Keratinocyte (primary cell): Measurements from ENCODE around the gene OLR1. TPM values are rescaled to one million over a fixed set of nuclear protein-coding genes. Genes with fewer than 3 reads are reported as not detected.

Experiments used
- DNase-seq: peaks from one replicate; pipeline ENCODE4 v3.0.0-alpha.2; 2011; ENCODE audit warnings: low read depth, missing footprints, low spot score
- FAIRE-seq: peaks from 2 replicates; lab custom pipeline; 2011; peaks lifted over from hg19 to GRCh38; lab: Jason Lieb, UNC
- H2AFZ ChIP-seq: 2 replicates; pipeline ENCODE4 v1.6.0; 2012; ENCODE audit warnings: low read length, control low read depth, inconsistent platforms; ENCODE audit not compliant: control insufficient read depth
- H3K27ac ChIP-seq: 2 replicates; pipeline ENCODE4 v1.5.1; 2011; ENCODE audit warnings: low read length; ENCODE audit not compliant: control insufficient read depth, insufficient read depth
- H3K27me3 ChIP-seq: 3 replicates; pipeline ENCODE4 v1.6.0; 2011; ENCODE audit warnings: low read length; ENCODE audit not compliant: control insufficient read depth, insufficient read depth; ENCODE audit errors: extremely low read depth
- H3K36me3 ChIP-seq, 2 experiments: 2 replicates in 1 of 2; 3 replicates in 1 of 2; pipeline ENCODE4 v1.5.1; 2011; ENCODE audit warnings: low read length in 2 of 2, mild to moderate bottlenecking in 1 of 2; ENCODE audit not compliant: control insufficient read depth in 2 of 2, insufficient read depth in 2 of 2; ENCODE audit errors: extremely low read depth in 1 of 2
- H3K4me1 ChIP-seq: 3 replicates; pipeline ENCODE4 v1.5.1; 2011; ENCODE audit warnings: low read length; ENCODE audit not compliant: control insufficient read depth, insufficient read depth; ENCODE audit errors: extremely low read depth
- H3K4me2 ChIP-seq: 3 replicates; pipeline ENCODE4 v1.6.0; 2011; ENCODE audit warnings: low read depth, low read length; ENCODE audit not compliant: control insufficient read depth, insufficient read depth; ENCODE audit errors: extremely low read depth
- H3K4me3 ChIP-seq, 3 experiments: fragments of 200-600 bp in 1 of 3; sonication (generic) in 1 of 3; 2 replicates in 2 of 3; 3 replicates in 1 of 3; pipeline ENCODE4 v1.5.1; 2011 to 2016; ENCODE audit warnings: low read length in 3 of 3, mild to moderate bottlenecking in 3 of 3, control low read depth in 2 of 3, inconsistent platforms in 1 of 3, low read depth in 1 of 3, mixed read lengths in 1 of 3, mixed run types in 1 of 3, moderate library complexity in 1 of 3; ENCODE audit not compliant: control insufficient read depth in 2 of 3, insufficient read depth in 2 of 3; ENCODE audit errors: extremely low read depth in 1 of 3
- H3K79me2 ChIP-seq: 2 replicates; pipeline ENCODE4 v1.6.0; 2012; ENCODE audit warnings: low read length; ENCODE audit not compliant: control insufficient read depth, insufficient read depth
- H3K9ac ChIP-seq: 3 replicates; pipeline ENCODE4 v1.6.0; 2011; ENCODE audit warnings: low read length; ENCODE audit not compliant: control insufficient read depth, insufficient read depth; ENCODE audit errors: extremely low read depth
- H3K9me1 ChIP-seq: 3 replicates; pipeline ENCODE4 v1.6.0; 2011; ENCODE audit warnings: low read length; ENCODE audit not compliant: control insufficient read depth, insufficient read depth; ENCODE audit errors: extremely low read depth
- H3K9me3 ChIP-seq: 2 replicates; pipeline ENCODE4 v1.5.1; 2012; ENCODE audit warnings: low read depth, low read length; ENCODE audit not compliant: control insufficient read depth
- H4K20me1 ChIP-seq: 3 replicates; pipeline ENCODE4 v1.6.0; 2011; ENCODE audit warnings: low read length; ENCODE audit not compliant: control insufficient read depth, insufficient read depth; ENCODE audit errors: extremely low read depth
- CTCF ChIP-seq, 3 experiments: IDR thresholded peaks in 1 of 3; conservative IDR thresholded peaks in 1 of 3; optimal IDR thresholded peaks in 1 of 3; 2 replicates in 2 of 3; 3 replicates in 1 of 3; pipeline versions ENCODE3 to v1.5.1; 2011; ENCODE audit warnings: low read length in 3 of 3, mild to moderate bottlenecking in 3 of 3, moderate library complexity in 2 of 3, control low read depth in 1 of 3, inconsistent platforms in 1 of 3; ENCODE audit not compliant: insufficient read depth in 2 of 3; ENCODE audit errors: extremely low read depth in 1 of 3
- EZH2 ChIP-seq: IDR thresholded peaks from one replicate; pipeline ENCODE4 v1.6.1; 2012; ENCODE audit warnings: inconsistent platforms, mild to moderate bottlenecking, low read length, moderate library complexity
- dilution Hi-C: fragments of 300-500 bp; cut with MboI; formaldehyde crosslinking; loops from one replicate; pipeline ENCODE4 v1.7.0; 2020; ENCODE audit warnings: low sequenced_read_pairs; ENCODE audit not compliant: extremely low pct_ligation_motif_present
- polyA plus RNA-seq, 5 experiments: library from polyadenylated mRNA; depleted of rRNA in 3 of 5; stranded (reverse) in 3 of 5; stranded (forward) in 1 of 5; unstranded in 1 of 5; fragments of >200 nt; gene quantifications; 1 replicate in 1 of 5; 2 replicates in 3 of 5; 3 replicates in 1 of 5; pipeline versions ENCODE4 v1.2.1 to v1.2.3, GENCODE V29; 2011 to 2012; ENCODE audit warnings: missing spikeins in 2 of 5, low read depth in 1 of 5, low replicate concordance in 1 of 5

The OLR1 gene
- polyA plus RNA-seq, 1 donor (not counting 4 experiments of a cell fraction or from before 2014, with no cell fraction given) = 0.17 TPM

GRCh38 chr12:10122689-10123088 is 49.2 kb downstream of the OLR1 start:
- Histone ChIP-seq H3K79me2 (no peaks in the 10 kb centered on the region), H3K9me3 (no peaks in the 10 kb centered on the region), H3K4me2 (no peak overlapping the region), H4K20me1 (no peaks in the 10 kb centered on the region), H3K27ac (no peak overlapping the region), H3K9ac (no peak overlapping the region), H2AFZ (no peak overlapping the region), H3K27me3 (no peaks in the 10 kb centered on the region), H3K9me1 (no peaks in the 10 kb centered on the region), H3K36me3 (no peaks in the 10 kb centered on the region), H3K4me3 (no peak overlapping the region), H3K4me1 (no peaks in the 10 kb centered on the region)
- DNase-seq = no peak
- no peak for TF ChIP-seq EZH2
- TF ChIP-seq CTCF (optimal IDR thresholded peaks at IDR 0.05 in 1 of 3, IDR thresholded peaks at IDR 0.05 in 1 of 3, conservative IDR thresholded peaks at IDR 0.05 in 1 of 3; ENCODE audit: extremely low read depth in 1 of 3, insufficient read depth in 2 of 3, low read length in 3 of 3) = no peak
- FAIRE-seq = no peak
- dilution Hi-C loops = no loop called here

- dilution Hi-C loops = no loop called here
- no peak for FAIRE-seq
Measured at GRCh38 chr12:10121278-10121677, 50.7 kb downstream of the OLR1 start.

More at GRCh38 chr12:10121278-10121677, 50.7 kb downstream of the OLR1 start:
- no peak overlapping the region for H3K4me2 ChIP-seq
- no peak overlapping the region for H3K4me3 ChIP-seq
- H3K9me3 ChIP-seq = no peaks in the 10 kb centered on the region
- no peak overlapping the region for H3K9ac ChIP-seq
- H3K4me1 ChIP-seq = no peaks in the 10 kb centered on the region
- H3K27ac ChIP-seq = no peak overlapping the region
- H3K36me3 ChIP-seq = no peaks in the 10 kb centered on the region
- no peaks in the 10 kb centered on the region for H3K9me1 ChIP-seq
- no peaks in the 10 kb centered on the region for H3K27me3 ChIP-seq
- DNase-seq = no peak
- H3K79me2 ChIP-seq = no peaks in the 10 kb centered on the region
- H4K20me1 ChIP-seq = no peaks in the 10 kb centered on the region
- TF ChIP-seq EZH2 = no peak
- TF ChIP-seq CTCF (optimal IDR thresholded peaks at IDR 0.05 in 1 of 3, IDR thresholded peaks at IDR 0.05 in 1 of 3, conservative IDR thresholded peaks at IDR 0.05 in 1 of 3; ENCODE audit: extremely low read depth in 1 of 3, insufficient read depth in 2 of 3, low read length in 3 of 3) = no peak
- H2AFZ ChIP-seq = no peak overlapping the region
